AML-193 (cell line): ENCODE data around the gene FZR1.
"Not testable (repeated sequence)": the region's sequence is repeated elsewhere in the genome, so short reads cannot be mapped to it uniquely, and the experiment has no call there.

ENCODE experiments used
- DNase-seq, 2 experiments: peaks; one replicate each; lab custom pipeline; 2025; lab: John Stamatoyannopoulos, UW

Gene FZR1

GRCh38 chr19:3496392-3497273 lies 9.5 kb upstream of the FZR1 start:
- DNase-seq, result no peak

GRCh38 chr19:3497757-3498520 lies 8.2 kb upstream of the FZR1 start:
- DNase-seq, result no peak

- DNase-seq, result no peak
These were observed 6.2 kb upstream of the FZR1 start for GRCh38 chr19:3499738-3500428.

DNA sequence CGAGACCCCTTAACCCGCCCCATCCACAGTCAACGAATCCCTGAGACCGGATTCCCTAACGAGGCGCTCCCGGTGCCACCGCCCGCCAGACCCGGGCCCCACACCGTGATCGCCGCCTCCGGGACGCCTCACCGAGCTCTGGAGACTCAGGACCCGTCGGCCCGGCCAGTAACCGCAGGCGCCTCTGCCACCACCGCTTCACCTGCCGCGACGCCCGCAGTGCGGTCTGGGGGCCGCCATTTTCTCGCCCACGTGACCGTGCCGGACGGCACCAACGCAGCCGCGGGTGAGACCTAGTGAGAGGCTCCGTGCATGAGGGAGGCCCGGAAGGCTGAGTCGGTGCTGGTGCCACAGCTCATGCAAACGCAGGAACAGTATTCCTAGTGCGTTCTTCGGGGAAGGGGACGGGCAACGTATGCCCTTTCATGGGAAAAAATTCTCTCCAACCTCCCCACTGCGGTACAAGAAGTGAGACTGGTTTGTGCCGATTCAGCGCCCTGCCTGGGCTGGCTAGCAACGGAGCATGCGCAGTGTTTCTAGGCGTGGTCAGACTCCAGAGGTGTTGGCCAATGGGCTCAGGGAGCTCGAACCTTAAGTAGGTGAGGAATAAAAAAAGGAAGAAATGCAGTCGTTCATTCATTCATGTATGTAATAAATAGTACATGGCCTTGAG lies 5.5 kb upstream of the FZR1 start, which contains the start of gene DOHH:
Gene DOHH (minus strand): TSS at position 246 of the 673 bp plus-strand sequence. CDS start 3,860 bp downstream, outside the sequence.
- peak; percentile 93 to 94 for DNase-seq

DNA sequence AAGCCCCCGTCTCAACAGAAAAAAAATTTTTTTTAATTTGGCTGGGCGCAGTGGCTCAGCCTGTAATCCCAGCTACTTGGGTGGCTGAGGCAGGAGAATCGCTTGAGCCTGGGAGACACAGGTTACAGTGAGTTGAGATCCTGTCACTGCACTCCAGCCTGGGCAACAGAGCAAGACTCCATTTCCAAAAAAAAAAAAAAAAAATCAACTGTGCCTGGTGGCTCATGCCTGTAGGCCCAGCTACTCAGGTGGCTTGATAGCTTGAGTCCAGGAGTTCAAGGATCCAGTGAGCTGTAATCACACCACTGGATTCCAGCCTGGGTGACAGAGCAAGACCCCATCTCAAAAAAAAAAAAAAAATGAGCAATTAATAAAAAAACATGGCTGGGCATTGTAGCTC lies 4.3 kb upstream of the FZR1 start:
- DNase-seq, result no peak

DNA sequence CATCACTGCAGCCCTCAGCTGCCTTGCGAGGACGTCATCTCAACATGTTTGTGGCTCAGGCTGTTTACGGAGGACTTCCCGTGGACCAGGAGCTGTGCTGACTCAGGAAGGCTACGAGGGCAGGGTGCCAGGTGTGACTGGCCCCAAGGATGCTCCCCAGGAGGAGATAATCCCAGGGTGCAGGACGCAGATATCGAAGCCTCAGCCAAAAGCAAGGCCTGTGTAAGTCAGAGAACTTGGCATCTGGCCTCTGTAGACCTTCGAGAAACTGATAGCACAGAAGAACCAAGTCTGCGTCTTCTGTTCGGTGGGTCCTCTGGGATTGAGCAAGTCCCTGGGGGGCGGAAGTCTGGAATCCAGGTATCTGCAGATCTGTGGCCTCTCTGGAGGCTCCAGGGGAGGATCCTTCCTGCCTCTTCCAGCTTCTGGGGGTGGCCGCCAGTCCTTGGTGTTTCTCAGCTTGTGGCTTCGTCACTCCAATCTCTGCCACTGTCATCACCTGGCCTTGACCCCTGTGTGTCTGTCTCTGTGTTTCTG lies 3.0 kb upstream of the FZR1 start:
- DNase-seq, result no peak

DNA sequence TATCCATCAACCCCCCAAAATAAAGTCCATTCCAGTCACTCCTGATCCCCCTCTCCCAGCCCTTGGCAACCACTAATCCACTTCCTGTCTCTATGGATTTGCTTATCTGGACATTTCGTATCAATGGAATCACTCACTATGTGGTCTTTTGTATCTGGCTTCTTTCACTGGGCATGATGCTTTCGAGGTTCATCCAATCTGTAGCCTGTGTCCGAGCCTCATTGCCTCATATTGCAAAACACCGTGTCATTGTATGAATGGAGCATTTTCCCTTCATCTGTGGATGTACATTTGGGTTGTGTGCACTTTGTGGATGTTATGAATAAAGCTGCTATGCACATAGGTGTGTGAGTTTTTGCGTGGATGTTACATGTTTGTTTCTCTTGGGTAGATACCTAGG lies 1.4 kb upstream of the FZR1 start:
- no peak for DNase-seq

DNA sequence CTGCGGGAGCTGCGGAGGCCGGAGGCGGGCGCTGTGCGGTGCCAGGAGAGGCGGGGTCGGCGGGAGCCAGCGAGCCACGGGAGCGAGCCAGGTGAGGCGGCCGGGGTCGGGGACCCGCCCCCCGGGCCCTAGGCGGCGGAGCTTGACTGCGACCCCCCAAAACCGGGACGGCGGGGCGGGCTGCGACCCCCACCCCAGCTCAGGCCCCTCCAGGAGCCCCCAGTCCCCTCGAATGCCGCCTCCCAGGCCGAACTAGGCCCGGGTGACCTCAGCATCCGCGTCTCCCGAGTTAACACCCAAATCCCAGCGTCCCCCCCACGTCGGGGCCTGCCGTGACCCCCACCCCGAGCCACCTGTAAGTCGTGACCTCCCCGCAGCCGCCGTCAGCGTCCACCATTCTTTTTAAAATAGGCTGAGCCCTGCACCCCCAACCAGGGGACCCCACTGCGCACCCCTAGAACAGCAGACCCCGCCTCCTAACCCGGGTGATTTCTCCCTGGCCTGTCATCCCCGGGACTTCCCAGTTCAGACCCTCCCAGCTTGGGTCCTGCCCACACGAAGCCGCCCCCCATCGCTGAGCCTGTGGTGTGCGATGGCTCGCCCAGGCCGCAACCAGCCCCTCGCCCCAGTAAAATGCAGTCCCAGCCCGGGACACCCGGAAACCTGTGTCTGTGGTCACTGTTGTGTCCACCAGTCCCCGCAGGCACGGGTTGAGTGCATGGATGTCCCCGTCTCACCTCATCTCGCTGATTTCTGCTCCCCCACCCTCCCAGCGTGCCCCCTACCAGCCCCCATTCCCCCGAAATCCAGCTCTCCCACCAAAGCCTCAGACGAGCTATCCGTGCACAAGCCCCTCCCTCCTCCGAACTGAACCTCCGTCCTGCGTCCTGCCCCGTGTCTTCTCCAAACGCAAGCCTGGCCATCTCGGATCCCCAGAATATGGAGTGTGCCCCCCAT lies 551 bp downstream of the FZR1 start:
- DNase-seq, result no peak

- no peak for DNase-seq
These were observed 1.4 kb downstream of the FZR1 start for GRCh38 chr19:3507371-3508120.

DNA sequence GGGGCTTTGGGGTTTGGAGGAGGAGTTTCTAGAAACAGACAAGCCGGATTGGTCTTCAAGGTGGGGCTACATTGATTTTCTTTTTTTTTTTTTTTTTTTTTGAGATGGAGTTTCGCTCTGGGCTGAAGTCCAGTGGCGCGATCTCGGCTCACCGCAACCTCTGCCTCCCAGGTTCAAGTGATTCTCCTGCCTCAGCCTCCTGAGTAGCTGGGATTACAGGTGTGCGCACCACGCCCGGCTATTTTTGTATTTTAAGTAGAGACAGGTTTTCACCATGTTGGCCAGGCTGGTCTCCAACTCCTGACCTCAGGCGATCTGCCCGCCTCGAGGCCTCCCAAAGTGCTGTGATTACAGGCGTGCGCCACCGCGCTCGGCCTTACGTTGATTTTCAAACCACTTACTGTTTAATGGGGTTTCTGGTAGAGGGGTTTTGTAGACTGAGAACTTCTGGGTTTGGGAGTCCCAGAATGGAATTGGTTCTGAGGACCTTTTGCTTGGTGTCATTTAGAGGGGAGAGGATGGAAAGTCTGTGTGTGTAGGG lies 2.1 kb downstream of the FZR1 start:
- DNase-seq, result not testable (repeated sequence)

DNA sequence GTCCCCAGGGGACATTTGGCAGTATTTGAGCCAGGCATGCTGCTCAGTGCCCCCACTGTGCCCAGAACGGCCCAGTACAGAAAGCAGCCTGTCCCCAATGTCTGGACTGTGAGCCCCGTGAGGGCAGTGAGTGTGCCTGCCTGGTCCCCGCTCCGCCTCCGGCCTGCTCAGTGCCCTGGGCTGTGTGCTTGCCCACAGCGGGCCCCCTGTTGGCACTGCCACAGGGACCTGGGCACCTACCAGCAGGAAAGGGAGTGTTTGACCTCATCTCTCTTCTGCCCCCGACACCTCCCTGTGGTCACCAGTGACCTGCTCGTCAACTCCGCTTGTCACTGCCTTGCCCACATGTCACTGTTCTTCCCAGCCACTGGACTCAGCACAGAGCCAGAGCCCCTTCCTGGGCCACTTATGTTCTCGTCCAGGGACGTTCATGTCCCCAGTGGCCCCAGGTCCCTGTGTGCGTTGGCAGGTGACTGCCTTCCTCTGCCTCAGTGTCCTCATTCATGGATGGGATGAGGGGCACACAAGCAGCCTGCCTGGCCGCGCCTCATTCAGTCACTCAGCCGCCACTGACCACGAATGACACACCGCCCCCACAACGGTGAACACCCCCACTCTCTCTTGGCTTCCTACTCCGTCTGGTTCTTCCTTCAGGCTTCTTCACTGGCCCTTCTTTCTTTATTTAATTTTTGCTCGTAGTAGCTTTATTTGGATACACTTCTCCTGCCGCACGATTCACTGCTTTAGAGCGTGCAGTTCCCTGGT lies 2.8 kb downstream of the FZR1 start:
- DNase-seq, result no peak

- DNase-seq, result no peak
These were observed 3.5 kb downstream of the FZR1 start for GRCh38 chr19:3509566-3509989.

DNA sequence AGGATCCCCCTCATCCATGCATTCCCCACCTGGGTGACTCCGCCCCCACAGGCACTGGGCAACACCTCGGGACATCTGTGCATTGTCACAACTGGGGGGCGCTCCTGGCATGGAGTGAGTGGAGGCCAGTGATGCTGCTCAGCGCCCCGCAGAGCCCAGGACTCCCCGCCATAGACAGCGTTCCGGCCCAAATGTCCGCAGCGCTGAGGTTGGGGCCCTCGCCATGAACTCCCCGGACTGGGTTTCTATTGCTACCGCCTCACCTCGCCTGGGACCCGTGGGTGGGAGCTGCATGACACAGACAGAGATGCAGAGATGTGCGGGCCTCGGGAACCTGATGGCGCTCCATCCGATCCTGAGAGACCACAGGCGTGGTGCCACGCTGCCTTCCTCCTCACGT lies 4.6 kb downstream of the FZR1 start:
- DNase-seq, result no peak

DNA sequence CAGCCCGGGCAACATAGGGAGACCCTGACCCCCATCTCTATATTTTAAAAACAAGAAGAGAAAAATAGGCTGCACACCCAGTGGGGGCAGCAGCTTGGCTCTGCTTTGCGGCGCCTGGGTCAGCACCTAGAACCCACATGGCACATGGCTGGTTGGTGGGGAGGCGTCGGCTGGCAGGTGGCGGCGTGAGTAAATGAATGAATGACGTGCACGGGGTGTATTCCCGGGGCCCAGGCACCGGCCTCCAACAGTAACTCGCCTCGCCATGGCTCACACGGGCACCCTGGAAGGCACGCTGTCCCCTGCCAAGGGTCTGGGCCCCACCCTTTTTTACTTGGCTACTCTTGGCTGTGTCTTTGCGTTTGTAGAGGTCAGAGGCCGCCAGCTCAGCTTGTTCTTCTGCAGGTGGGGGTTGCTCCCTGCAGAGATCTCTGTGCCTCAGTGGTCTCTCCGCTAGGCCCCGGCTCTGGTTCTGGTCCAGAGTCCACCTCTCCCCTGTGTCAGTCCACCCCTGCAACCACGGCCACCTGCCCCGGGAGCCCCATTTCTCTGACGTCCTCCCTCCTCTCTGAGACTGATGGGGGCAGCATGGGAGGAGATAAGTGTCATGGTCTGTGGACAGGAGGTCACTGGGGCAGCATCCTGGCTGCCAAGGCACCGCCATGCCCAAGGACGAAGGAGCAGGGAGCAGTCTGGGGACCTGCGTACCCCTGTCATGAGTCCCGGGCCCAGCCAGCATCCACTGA lies 5.6 kb downstream of the FZR1 start:
- DNase-seq, result no peak

DNA sequence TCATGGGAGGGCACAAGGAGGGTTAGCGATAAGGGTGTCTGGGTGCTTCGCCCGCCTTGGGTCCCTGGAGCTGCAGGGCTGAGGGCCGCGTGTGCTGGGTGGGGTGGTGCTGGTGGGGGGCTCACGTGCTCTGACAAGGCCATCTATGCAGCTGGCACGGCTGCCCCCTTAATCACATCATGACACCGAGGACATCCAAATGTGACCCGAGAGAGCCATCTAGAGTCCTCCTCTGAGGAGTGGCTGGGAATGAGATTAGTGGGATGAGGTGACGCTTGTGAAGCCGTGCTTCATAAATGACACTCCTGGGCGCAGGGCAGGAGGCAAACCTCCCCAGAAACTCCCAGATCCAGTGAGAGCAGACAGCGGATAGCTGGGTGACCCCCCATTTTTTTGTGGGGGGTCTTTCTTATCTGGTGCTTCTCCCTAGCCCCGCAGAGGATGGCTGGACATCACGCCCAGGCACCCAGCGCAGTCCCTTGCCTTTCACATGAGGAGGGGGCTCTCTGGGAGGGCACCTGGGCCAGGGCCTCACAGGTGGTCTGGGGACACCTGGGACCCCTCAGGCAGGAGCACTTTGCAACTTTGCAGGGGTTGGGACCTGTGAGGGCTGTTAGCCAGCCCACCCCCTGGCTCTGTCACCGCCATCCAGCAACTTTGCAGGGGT lies 6.6 kb downstream of the FZR1 start:
- no peak for DNase-seq

GRCh38 chr19:3513229-3514140 lies 7.4 kb downstream of the FZR1 start:
- DNase-seq, result no peak
